ENCODE data around the gene ITCH.
"Not testable (repeated sequence)": the region's sequence is repeated elsewhere in the genome, so short reads cannot be mapped to it uniquely, and the experiment has no call there.

ITCH gene

DNA sequence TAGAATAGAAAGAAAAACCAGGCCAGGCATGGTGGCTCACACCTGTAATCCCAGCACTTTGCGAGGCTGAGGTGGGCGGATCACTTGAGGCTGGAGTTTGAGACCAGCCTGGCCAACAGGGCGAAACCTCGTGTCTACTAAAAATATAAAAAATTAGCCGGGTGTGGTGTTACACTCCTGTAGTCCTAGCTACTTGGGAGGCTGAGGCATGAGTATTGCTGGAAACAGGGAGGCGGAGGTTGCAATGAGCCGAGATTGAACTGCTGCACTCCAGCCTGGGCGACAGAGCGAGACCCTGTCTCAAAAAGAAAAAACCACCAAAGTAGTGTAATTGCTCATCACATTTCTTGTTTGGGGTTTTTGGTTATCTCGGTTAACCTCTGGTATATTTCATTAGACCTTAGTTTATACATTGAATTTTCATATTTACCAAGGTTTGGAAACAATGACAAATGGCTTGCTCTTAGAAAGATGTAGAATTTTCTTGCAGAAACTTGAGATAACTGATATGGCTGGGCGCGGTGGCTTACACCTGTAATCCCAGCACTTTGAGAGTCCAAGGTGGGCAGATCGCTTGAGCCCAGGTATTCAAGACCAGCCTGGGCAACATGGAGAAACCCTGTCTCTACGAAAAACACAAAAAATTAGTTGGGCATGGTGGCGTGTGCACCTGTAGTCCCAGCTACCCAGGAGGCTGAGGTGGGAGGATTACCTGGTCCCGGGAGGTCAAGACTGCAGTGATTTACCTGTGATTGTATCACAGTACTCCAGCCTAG, 14.2 kb downstream of the ITCH start:
- FAIRE-seq: no peak
- DNase-seq (ENCODE audit: low spot score): no peak

DNA sequence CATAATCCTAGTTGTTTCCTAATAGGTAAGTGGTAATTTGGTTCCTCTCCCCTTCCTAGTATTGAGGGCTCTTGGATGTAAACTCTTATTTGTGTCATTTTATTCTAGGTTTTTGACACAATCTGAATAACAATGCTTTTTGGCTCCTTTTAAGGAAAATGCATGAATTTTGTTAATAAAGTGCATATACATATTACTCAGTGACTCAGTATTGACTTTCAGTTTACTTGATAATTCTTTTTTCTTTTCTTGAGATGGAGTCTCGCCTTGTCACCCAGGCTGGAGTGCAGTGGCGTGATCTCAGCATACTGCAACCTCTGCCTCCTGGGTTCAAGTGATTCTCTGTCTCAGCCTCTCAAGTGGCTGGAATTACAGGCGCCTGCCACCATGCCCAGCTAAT, 19.1 kb downstream of the ITCH start:
- no peak for DNase-seq (ENCODE audit: low spot score)
- FAIRE-seq: no peak

DNA sequence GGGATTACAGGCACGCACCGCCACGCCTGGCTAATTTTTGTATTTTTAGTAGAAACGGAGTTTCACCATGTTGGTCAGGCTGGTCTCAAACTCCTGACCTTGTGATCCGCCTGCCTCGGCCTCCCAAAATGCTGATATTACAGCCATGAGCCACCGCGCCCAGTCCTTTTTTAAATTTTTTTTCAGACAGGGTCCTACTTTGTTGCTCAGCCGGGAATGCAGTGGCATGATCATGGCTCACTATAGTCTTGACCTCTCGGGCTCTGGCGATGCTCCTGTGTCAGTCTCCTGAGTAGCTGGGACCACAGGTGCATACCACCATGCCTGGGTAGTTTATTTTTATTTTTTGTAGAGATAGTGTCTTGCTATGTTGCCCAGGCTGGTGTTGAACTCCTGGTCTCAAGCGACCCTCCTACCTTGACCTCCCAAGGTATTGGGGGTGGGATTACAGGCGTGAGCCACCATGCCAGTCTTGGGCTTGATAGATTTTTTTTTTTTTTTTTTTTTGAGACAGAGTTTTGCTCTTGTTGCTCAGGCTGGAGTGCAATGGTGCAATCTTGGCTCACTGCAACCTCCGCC, 19.9 kb downstream of the ITCH start:
- not testable (repeated sequence) for DNase-seq (ENCODE audit: low spot score); FAIRE-seq

DNA sequence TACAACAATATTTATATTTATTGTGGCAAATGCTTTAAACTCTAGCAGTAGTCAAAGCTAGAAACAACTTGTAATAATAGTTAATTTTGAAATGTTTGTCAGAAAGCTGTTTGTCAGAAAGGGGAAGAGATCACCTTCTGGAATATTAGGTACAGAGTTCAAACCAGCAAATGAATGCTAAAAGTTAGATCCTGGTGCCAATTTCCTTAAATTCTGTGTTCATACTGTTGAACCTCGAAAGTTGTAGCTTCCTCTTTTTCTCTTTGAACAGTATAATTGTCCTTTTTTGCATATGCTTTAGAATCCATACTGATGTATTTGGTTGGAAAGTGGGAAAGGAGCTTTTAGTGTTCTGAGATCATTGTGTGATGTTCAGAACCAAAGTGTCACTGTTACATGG, 22.4 kb downstream of the ITCH start:
- FAIRE-seq: no peak

DNA sequence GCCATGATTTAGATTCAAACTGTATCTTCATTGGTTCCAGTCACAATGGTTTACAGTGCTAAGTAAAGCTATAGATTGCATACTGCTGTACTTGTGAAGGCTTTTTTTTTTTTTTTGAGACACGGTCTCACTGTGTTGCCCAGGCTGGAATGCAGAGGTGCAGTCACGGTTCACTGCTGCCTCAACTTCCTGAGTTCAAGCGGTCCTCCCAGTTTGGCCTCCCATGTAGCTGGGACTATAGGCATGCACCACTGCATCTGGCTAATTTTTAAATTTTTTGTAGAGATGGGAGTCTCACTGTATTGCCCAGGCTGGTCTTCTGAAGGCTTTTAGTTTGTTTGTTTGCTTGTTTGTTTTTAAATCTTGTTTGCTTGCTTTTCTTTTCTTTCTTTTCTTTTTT, 24.9 kb downstream of the ITCH start:
- peak; percentile 69 for DNase-seq (ENCODE audit: low spot score)
- peak; percentile 94 for FAIRE-seq

More for the DNA sequence above, 22.4 kb downstream of the ITCH start:
- DNase-seq (ENCODE audit: low spot score): no peak

DNA sequence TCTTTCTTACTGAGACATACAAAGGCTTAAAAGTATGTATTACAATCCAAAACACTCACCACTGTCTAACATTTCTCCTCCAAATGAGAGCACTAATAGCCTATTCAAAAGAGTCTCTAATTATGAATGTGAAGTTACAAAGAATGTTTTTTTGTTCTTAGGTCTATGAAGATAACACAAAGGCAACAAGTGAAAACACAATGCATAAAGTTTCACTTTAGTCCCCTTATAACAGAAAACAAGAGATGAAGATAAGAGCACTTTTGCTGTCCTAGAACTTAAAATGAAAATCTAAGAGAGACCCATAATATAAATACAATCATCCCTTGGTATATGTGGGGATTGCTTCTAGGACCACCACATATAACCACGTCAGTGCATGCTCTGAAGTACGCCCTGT, 25.6 kb downstream of the ITCH start:
- FAIRE-seq: no peak
- no peak for DNase-seq (ENCODE audit: low spot score)

GRCh38 chr20:34389206-34389953, 26.3 kb downstream of the ITCH start:
- FAIRE-seq: no peak
- DNase-seq (ENCODE audit: low spot score): no peak

GRCh38 chr20:34389954-34390555, 27.0 kb downstream of the ITCH start:
- FAIRE-seq: no peak
- no peak for DNase-seq (ENCODE audit: low spot score)

- FAIRE-seq (peak; percentile 90), DNase-seq (ENCODE audit: low spot score) (peak; percentile 45)
These were observed 33.3 kb downstream of the ITCH start for GRCh38 chr20:34396408-34396807.

DNA sequence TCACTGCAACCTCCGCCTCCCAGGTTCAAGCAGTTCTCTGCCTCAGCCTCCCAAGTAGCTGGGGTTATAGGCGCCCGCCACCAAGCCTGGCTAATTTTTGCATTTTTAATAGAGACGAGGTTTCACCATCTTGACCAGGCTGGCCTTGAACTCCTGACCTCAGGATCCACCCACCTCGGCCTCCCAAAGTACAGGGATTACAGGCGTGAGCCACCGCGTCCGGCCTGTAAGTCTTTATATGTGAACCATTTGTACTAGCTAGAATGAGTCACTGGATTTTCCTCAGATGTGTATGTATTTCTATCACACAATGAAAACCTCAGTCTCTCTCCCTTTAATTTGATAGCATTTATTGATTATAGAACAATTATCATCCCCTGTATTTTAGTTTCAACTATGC, 34.0 kb downstream of the ITCH start:
- DNase-seq (ENCODE audit: low spot score) (no peak), FAIRE-seq (peak; percentile 66)

GRCh38 chr20:34400776-34401175, 37.7 kb downstream of the ITCH start:
- FAIRE-seq (peak; percentile 69), DNase-seq (ENCODE audit: low spot score) (peak; percentile 34)

- DNase-seq (ENCODE audit: low spot score) (no peak), FAIRE-seq (no peak)
These were observed 38.8 kb downstream of the ITCH start for GRCh38 chr20:34401741-34402455.

GRCh38 chr20:34402461-34402860, 39.4 kb downstream of the ITCH start:
- no peak for DNase-seq (ENCODE audit: low spot score)
- FAIRE-seq: no peak

DNA sequence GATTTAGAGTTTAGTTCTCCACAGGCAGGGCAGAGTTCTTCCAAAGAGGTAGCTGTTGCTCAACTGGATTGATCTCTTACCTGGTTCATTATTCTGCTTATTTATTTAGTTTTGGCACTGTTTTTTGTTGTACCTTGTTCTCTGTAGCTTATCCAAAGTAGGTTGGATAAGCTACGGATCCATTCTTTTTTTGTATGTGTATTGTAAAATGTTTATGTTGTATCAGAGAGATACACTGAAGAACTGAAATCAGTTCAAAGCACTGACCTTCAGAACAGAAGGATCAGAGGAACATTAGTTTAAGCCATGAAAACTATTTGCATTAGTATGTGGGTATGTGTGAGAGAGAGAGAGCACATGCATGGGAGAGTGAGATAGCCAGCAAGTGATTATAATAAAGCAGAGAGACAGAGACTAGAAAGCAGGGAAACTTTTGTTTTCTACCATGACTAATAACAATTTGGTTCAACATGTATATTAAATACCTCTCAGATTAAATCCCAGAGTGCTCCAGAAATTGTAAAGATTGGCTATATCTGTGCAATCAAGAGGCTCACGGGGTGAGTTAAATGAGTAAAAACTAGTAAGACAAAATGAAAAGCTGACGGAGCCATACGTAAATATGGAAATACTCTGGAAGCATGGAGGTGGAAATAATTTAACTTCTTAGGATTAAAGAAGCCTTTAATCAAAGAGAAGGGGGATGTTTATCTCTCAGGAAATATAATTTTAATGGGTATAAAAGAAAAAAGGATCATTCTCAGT, 40.2 kb downstream of the ITCH start:
- no peak for FAIRE-seq
- no peak for DNase-seq (ENCODE audit: low spot score)

GRCh38 chr20:34403908-34404307, 40.8 kb downstream of the ITCH start:
- DNase-seq (ENCODE audit: low spot score): no peak
- FAIRE-seq: no peak

- DNase-seq (ENCODE audit: low spot score) (no peak), FAIRE-seq (no peak)
These were observed 41.7 kb downstream of the ITCH start for GRCh38 chr20:34404803-34405202.

DNA sequence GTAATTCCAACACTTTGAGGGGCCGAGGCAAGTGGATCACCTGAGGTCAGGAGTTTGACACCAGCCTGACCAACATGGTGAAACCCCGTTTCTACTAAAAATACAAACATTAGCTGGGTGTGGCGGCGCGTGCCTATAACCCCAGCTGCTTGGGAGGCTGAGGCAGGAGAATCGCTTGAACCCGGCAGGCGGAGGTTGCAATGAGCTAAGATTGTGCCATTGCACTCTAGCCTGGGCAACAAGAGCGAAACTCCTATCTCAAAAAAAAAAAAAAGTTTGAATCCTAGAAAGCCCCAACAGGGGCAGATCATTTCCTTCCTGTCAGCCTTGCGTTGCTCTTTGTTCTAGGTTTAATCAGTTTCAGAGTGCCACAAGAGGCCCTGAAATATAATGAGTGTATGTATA, 42.2 kb downstream of the ITCH start:
- FAIRE-seq; DNase-seq (ENCODE audit: low spot score): not testable (repeated sequence)

- DNase-seq (ENCODE audit: low spot score); FAIRE-seq: not testable (repeated sequence)
These were observed 42.9 kb downstream of the ITCH start for GRCh38 chr20:34405942-34406341.

DNA sequence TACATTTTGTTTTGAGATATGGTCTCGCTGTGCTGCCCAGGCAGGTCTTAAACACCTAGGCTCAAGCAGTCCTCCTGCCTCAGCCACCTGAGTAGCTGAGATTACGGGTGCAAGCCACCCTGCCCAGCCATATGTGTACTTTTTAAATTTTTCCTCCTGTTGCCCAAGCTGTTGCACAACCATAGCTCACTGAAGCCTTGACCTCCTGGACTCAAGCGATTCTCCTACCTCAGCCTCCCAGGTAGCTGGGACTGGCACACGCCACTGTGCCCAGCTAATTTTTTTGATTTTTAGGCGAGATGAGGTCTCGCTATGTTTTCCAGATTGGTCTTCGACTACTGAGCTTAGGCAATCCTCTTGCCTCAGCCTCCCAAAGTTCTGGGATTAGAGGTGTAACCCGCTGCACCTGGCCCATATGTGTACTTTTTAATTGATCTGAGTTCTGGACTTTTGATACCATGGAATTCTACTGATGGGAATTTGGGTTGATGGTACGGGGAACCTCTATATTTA, 44.9 kb downstream of the ITCH start:
- no peak for FAIRE-seq
- no peak for DNase-seq (ENCODE audit: low spot score)

DNA sequence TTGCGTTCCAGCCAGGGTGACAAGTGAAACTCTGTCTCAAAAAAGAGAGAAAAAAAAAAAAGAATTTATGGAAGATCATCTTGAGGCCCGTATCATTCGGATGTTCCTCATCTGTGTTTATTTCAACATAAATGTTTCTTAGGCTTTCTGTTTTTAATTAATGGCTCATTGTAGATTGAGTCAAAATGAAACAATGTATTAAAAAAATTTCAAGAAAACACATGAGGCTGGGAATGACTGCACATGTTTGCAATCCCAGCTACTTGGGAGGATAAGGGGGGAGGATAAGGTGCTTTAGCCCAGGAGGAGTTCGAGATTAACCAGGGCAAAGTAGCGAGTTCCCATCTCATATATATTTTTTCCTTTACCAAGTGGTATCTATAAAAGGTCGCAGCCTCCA, 47.3 kb downstream of the ITCH start:
- FAIRE-seq: no peak
- no peak for DNase-seq (ENCODE audit: low spot score)
